HUES6 (cell line): ENCODE results near the gene GAB3.
"Not testable (repeated sequence)": the region's sequence is repeated elsewhere in the genome, so short reads cannot be mapped to it uniquely, and the experiment has no call there.

ENCODE experiments used
- H3K27ac ChIP-seq: 2 replicates; pipeline ENCODE4 v1.7.0; 2013; ENCODE audit warnings: low read depth, mild to moderate bottlenecking, low read length, inconsistent platforms
- H3K27me3 ChIP-seq: 2 replicates; pipeline ENCODE4 v1.6.1; 2013; ENCODE audit warnings: low read length; ENCODE audit not compliant: control insufficient read depth, insufficient read depth
- H3K36me3 ChIP-seq: 2 replicates; pipeline ENCODE4 v1.6.1; 2013; ENCODE audit warnings: low read length; ENCODE audit not compliant: control insufficient read depth, insufficient read depth
- H3K4me1 ChIP-seq: 2 replicates; pipeline ENCODE4 v1.6.1; 2013; ENCODE audit warnings: low read length; ENCODE audit not compliant: control insufficient read depth, insufficient read depth
- H3K4me3 ChIP-seq: 2 replicates; pipeline ENCODE4 v1.5.1; 2013; ENCODE audit warnings: low read depth, low read length
- H3K9ac ChIP-seq: one replicate; pipeline ENCODE4 v1.6.1; 2013; ENCODE audit warnings: mild to moderate bottlenecking, low read length
- H3K9me3 ChIP-seq: 2 replicates; pipeline ENCODE4 v1.6.1; 2013; ENCODE audit warnings: low read depth, low read length; ENCODE audit not compliant: control insufficient read depth, insufficient read depth

GAB3 gene

DNA sequence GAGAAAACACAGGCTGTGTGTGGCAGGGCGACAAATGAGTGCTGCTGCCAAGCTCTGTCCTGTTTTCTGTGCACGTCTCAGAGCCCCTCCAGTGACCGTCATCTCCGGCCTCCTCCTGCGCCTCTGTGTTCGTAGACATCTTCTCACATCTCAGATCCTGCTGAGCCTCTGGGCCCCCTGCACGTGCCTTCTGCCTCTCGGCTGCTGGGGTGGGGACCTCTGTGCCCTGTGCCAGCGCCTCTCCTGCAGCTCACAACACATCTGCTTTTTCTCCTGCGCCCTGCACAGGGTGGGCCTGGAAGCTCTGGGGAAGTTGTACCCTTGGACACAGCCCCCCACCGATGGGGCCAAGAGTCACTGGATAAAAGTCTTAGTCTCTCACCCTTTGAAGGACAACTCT, 95.1 kb downstream of the GAB3 start:
- H3K27me3 ChIP-seq = no peaks in the 10 kb centered on the region
- H3K9me3 ChIP-seq = peaks cover 35% of the 10 kb centered on the region; the same call in 1 of the 2 replicates
- H3K9ac ChIP-seq = no peak overlapping the region
- no peaks in the 10 kb centered on the region for H3K36me3 ChIP-seq
- H3K4me1 ChIP-seq = no peaks in the 10 kb centered on the region
- no peak overlapping the region for H3K4me3 ChIP-seq
- no peak overlapping the region for H3K27ac ChIP-seq

DNA sequence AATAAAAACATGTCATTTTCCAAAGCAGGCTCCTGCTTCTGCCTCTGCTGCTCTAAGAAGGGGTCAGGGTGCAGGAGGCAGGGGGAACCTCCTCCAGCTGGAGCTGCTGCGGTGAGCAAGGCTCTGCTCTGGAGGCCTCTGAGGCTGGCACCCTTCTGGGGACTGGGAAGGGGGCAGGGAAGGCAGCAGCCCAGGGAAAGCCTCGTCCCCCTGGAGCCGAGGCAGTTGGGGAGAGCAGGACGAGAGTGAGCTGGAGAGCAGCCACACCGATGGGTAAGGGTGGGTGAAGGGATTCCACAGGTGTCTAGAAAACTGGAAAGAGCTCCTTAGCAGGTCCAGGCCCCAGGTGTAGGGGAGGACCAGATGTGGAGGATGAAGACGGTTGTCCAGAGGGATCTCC, 95.5 kb downstream of the GAB3 start:
- Histone ChIP-seq H3K36me3 (no peaks in the 10 kb centered on the region), H3K9ac (no peak overlapping the region)

DNA sequence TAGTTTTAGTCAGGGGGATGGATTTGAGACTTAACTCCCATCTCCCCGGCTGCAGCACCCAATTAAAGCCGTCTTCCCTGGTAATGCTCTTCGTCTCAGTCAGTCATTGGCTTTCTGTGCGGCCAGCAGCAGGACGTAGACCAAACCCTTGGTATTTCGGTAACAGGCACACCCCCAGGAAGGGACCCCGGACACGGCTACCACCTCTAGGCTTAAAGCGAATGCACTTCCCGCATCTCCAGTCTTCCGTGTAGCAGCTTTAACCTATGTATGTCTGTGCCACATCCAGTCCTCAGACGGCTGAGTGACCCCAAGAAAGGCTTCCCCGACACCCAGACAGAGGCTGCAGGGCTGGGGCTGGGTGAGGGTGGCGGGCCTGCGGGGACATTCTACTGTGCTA, 96.0 kb downstream of the GAB3 start:
- no peak overlapping the region for H3K4me3 ChIP-seq
- no peaks in the 10 kb centered on the region for H3K36me3 ChIP-seq
- H3K27me3 ChIP-seq = no peaks in the 10 kb centered on the region
- H3K9me3 ChIP-seq = peaks cover 27% of the 10 kb centered on the region; the same call in 1 of the 2 replicates
- no peak overlapping the region for H3K9ac ChIP-seq
- H3K27ac ChIP-seq = no peak overlapping the region
- H3K4me1 ChIP-seq = peaks cover 1% of the 10 kb centered on the region; the same call in 1 of the 2 replicates

More for the DNA sequence above, 95.5 kb downstream of the GAB3 start:
- Histone ChIP-seq H3K4me3 (no peak overlapping the region), H3K27me3 (no peaks in the 10 kb centered on the region), H3K9me3 (peaks cover 31% of the 10 kb centered on the region; the same call in 1 of the 2 replicates), H3K27ac (no peak overlapping the region), H3K4me1 (no peaks in the 10 kb centered on the region)

DNA sequence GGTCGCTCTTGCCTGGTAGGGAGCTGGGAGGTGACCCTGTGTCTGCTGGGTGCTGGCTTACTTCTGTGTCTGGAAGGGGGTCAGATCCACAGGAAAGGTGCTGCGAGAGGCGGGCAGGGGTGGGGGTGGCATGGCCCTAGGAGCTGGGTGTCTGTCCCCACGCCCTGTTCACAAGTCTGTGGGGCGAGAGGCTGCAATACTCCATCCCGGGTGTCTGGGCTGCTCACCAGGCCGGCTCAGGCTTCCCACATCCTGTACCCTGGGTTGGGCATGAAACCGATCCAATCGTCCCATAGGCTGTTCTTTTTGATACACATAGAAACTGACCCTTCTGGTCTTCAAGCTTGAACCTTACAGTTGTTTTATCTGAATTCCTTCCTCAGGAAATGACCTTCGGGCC, 96.5 kb downstream of the GAB3 start:
- Histone ChIP-seq H3K4me3 (no peak overlapping the region), H3K9me3 (peaks cover 29% of the 10 kb centered on the region; the same call in 1 of the 2 replicates), H3K4me1 (peaks cover 6% of the 10 kb centered on the region; the same call in 1 of the 2 replicates), H3K36me3 (no peaks in the 10 kb centered on the region), H3K9ac (no peak overlapping the region), H3K27ac (no peak overlapping the region), H3K27me3 (no peaks in the 10 kb centered on the region)

DNA sequence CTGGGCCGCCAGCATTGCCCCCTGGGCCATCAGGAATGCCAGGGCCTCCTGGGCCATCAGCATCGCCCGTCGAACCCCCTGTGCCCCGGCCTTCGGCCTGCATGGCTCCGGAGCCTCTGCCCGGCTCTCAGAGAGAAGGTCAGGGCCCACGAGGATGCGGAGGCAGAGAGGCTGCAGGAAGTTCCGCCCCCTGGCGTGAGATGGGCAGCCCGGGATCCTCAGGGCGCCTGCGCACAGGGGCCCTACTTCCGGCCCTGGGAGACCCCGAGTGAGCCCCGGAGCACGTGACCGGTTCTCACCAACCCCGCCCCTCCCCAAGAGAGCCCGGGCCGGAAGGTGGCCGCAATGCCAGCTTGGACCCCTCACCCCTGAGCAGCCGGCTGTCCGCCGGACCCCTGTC, 97.5 kb downstream of the GAB3 start, which contains the start of gene CTAG2:
Gene CTAG2, minus strand, starts transcription at position 167 of the 400 bp plus-strand sequence. Its CDS starts 64 bp downstream, at position 103.
- H3K27me3 ChIP-seq, H3K27ac ChIP-seq, H3K4me1 ChIP-seq, H3K36me3 ChIP-seq, H3K4me3 ChIP-seq, H3K9ac ChIP-seq: not testable (repeated sequence)
- H3K9me3 ChIP-seq = peaks cover 25% of the 10 kb centered on the region; the same call in 1 of the 2 replicates

DNA sequence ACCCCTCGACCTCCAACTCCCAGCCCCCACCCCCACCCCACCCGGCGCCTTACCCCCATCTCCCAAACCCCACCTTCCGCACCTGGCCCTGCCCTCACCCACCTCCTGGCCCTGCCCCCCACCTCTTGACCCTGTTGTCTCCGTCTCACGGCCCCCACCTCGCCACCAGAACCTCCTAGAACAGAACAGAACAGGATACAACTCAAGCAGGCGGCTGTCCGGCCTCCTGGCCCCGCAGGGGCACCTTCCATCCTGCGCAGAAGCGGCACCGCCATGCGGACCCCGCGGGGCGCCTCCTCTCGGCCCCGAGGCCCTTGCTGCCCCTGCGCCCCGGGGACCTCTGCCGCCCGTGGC, 97.9 kb downstream of the GAB3 start:
- H3K27me3 ChIP-seq = no peaks in the 10 kb centered on the region
- H3K27ac ChIP-seq = no peak overlapping the region
- peaks cover 6% of the 10 kb centered on the region; the same call in 1 of the 2 replicates for H3K4me1 ChIP-seq
- H3K9me3 ChIP-seq = peaks cover 21% of the 10 kb centered on the region; the same call in 1 of the 2 replicates
- no peak overlapping the region for H3K9ac ChIP-seq
- H3K4me3 ChIP-seq = no peak overlapping the region
- no peaks in the 10 kb centered on the region for H3K36me3 ChIP-seq

DNA sequence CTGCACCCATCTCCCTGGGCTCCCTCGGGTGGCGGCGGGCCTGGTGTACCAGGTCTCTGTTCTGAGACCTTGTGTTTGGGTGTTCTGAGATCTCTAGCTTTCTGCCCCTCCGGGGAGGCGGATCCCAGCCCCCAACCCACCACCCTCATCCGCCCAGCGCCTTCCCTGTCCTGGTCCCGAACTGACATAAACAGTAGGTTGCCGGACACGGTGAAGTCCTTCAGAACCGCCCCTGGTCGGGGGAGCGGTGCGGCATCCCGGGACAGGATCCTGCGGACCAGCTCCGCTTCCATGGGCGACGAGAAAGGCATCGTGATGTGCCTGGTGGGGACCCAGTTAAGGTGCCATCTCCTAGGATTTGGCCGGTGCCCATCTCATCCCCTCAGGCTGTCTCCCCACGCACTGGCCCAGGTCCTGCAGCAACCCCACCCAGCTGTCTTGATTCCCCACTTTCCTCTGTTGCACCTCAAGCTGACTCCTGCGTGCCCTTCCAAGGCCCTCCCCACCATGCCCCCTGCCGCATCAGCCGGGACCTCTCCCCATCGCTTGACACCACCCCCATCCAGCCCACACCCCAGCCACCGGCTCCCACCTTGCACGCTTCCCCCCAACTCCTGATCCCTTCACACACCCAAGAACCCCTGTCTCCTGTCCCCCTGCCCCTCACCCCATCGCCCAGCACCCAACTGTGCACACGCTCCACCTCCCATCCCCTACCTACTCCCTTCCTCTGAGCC, 98.4 kb downstream of the GAB3 start:
- Histone ChIP-seq H3K27me3 (no peaks in the 10 kb centered on the region), H3K27ac (no peak overlapping the region), H3K4me3 (no peak overlapping the region), H3K4me1 (peaks cover 6% of the 10 kb centered on the region; the same call in 1 of the 2 replicates), H3K9ac (no peak overlapping the region), H3K36me3 (no peaks in the 10 kb centered on the region), H3K9me3 (peaks cover 18% of the 10 kb centered on the region; the same call in 1 of the 2 replicates)

DNA sequence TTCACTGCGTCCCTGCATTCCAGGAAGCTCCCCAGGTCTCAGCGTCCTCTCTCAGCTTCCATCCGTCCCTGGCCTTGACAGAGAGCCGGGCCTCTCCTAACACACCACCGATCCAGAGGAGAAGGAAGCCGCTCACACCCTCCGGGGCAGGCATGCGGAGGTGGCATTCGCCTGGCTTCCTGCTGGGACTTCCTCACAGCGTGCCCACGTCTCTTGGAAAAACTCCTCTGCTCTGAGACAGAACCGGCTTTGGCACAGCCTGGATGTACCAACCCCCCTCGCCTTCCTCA, 100.7 kb downstream of the GAB3 start:
- H3K27ac ChIP-seq = no peak overlapping the region
- H3K27me3 ChIP-seq = no peaks in the 10 kb centered on the region
- H3K4me1 ChIP-seq = peaks cover 6% of the 10 kb centered on the region; the same call in 1 of the 2 replicates
- no peaks in the 10 kb centered on the region for H3K36me3 ChIP-seq
- no peak overlapping the region for H3K4me3 ChIP-seq
- H3K9ac ChIP-seq = no peak overlapping the region
- peaks cover 11% of the 10 kb centered on the region; the same call in 1 of the 2 replicates for H3K9me3 ChIP-seq

DNA sequence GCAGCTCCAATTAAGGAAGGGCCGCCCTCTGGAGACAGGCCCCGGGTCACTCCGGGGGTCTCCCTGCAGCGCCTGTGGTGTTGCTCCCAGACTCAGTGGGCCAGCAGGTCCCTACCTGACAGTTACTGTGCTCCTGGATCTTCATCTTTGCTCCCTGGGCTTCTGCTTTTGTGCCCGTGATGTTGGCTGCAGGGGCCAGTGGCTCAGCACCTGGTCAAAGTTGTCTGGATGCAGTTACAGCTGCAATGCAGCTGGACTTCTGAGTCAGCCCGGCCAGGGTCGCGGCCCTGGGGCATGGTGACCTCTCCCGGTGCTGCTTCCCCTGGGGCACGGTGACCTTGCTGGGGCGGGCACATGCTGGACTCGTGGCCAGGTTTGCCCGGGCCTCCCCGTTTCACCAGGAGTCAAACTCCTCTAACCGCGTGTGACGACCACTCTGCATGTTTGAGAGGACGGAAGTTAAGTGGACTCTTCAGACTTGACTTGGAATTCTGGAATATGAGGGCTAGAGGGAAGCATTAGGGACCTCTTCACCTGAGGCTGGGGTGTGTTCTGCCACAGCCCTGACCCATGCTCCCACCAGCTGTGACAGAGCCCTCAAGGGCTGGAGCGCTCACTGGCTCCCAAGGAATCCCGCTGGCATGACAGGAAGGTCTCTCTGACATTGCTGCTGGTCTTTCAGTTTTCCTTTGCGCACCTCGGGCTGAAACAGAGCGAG, 101.2 kb downstream of the GAB3 start:
- Histone ChIP-seq H3K9ac (no peak overlapping the region), H3K27ac (no peak overlapping the region)

DNA sequence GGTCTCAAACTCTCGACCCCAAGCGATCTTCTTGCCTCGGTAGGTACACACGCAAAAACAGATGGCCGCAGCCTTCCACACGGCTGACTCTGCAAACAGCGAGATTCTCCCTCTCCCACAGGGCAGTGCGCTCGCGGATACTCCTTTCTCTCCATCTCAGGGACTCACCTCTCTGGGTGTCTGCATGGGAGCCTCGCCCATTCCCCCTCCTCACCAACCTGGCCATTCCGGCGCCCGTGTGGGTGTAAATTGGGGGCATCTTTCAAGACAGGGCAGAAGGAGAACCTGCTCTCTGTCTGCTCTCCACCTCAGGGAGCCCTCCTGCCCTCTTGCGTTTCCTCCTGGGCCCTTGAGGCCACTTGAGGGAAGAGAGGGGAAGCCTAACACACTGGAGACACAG, 101.9 kb downstream of the GAB3 start:
- Histone ChIP-seq H3K27ac (no peak overlapping the region), H3K36me3 (no peaks in the 10 kb centered on the region), H3K9ac (no peak overlapping the region), H3K9me3 (peaks cover 9% of the 10 kb centered on the region; the same call in 1 of the 2 replicates), H3K4me3 (no peak overlapping the region), H3K27me3 (no peaks in the 10 kb centered on the region), H3K4me1 (peaks cover 6% of the 10 kb centered on the region; the same call in 1 of the 2 replicates)

More for the DNA sequence above, 101.2 kb downstream of the GAB3 start:
- Histone ChIP-seq H3K36me3 (no peaks in the 10 kb centered on the region), H3K4me3 (no peak overlapping the region), H3K4me1 (peaks cover 6% of the 10 kb centered on the region; the same call in 1 of the 2 replicates), H3K27me3 (no peaks in the 10 kb centered on the region), H3K9me3 (peaks cover 11% of the 10 kb centered on the region; the same call in 1 of the 2 replicates)

DNA sequence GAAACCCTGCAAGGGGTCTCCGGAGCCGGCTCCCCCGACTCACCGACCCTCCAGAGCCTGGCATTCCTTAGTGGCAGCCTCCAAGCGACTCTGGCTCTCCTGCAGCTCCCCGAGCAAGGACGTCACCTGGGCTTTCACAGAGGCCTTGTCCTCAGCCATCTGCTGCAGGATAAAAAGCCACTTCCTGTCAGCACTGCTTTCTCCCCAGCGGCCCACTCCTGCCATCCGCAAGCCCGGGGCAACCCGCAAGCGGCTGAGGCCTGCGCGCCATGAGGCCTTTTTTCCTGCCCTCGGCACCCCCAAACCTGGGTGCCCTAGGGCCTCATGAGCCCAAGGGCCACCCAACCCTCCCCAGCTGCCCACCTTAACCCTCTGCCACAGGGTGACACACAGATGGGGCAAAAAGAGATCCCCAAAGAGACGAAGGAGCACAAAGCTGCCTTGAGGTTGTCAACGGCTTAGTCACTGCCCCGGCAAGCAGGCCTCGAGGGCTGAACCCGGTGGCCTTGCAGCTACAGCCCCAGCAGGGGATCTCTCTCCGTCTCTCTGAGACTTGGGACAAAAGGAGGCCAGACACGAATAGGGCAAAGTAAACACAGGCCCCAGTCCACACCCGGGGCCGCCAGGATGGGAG, 105.0 kb downstream of the GAB3 start:
- H3K27me3 ChIP-seq, H3K36me3 ChIP-seq, H3K9ac ChIP-seq, H3K9me3 ChIP-seq, H3K4me1 ChIP-seq, H3K4me3 ChIP-seq, H3K27ac ChIP-seq: not testable (repeated sequence)
